Right forelimb (tissue), 1 donor: ENCODE data around the gene CFC1B.
"Not testable (repeated sequence)": the region's sequence is repeated elsewhere in the genome, so short reads cannot be mapped to it uniquely, and the experiment has no call there.

Experiments
- DNase-seq: peaks from one replicate; pipeline ENCODE4 v3.0.0-alpha.2; 2018

The CFC1B gene

GRCh38 chr2:130520992-130521391, at the start of gene CFC1B:
TSS of gene CFC1B (plus strand) at chr2:130521222. CDS start at chr2:130521485, 263 bp downstream.
- DNase-seq: not testable (repeated sequence)

DNA sequence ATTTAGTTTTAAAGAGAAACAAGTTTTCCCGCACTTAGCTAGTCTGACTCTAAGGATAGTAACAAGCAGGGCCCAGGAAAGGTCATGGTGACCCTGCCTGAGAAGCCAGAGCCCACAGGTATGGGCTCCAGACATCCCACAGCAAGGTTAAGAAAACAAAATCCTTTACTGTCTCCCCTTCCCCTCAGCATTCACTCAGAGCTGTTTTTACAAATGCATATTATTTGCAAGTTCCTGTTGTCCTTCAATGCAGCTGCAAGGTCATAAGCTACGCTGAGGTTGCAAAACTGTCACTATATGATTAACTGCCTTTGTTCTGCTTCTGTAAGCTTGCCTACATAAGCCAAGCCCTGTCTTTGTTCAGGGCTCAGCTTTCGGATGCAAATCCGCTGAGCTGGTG, 29.9 kb upstream of the CFC1B start:
- DNase-seq: not testable (repeated sequence)

GRCh38 chr2:130509228-130509627, 11.8 kb upstream of the CFC1B start, which contains the start of gene POTEI:
TSS of gene POTEI (minus strand) at chr2:130509328. CDS start at chr2:130509235, 93 bp downstream.
- not testable (repeated sequence) for DNase-seq

DNA sequence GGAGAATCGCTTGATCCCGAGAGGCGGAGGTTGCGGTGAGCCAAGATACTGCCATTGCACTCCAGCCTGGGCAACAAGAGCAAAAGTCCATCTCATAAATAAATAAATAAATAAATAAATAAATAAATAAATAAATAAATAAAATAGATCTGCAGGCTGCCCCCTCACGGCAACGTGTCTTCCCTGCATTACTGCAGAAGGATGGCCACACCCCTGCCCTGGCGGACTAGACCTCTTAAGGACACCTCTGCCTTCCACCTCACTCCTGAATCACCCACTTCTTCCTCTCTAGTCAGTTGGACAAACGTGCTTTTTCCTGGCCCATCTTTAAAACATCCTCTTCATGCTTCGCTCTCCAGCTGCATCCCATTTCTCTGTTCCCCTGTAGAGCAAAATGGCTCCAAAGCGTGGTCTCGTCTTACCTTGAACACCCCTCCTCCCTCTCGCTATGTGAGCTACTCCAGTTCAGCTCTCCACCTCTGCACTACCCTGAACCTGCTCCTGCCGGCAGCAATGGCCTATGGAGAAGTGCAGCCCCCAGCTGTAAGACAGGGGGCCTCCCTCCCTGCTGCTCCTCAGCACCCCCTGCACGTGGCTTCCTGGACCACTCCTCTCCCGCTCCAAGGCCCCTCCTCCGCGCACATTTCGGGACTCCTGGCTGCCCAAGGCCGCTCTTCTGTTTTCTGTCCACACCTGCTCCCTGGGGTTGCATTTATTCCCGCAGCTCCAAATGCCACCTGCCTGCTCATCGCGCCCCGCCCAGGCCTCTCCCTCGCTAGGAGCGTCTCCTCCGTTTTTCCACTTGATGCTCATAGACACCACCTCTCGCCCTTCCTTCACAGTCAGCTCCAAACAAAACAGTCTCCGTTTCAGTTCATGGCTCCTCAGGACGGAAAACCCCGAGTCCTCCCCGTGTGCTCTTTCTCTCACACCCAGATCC, 9.9 kb upstream of the CFC1B start:
- DNase-seq: not testable (repeated sequence)

GRCh38 chr2:130511747-130512451, 9.1 kb upstream of the CFC1B start:
- DNase-seq: not testable (repeated sequence)

GRCh38 chr2:130518516-130519106, 2.4 kb upstream of the CFC1B start:
- DNase-seq: not testable (repeated sequence)

- DNase-seq: not testable (repeated sequence)
Observed at GRCh38 chr2:130522390-130522789, 1.4 kb downstream of the CFC1B start.

- not testable (repeated sequence) for DNase-seq
Observed at GRCh38 chr2:130527365-130527967, 6.4 kb downstream of the CFC1B start.

DNA sequence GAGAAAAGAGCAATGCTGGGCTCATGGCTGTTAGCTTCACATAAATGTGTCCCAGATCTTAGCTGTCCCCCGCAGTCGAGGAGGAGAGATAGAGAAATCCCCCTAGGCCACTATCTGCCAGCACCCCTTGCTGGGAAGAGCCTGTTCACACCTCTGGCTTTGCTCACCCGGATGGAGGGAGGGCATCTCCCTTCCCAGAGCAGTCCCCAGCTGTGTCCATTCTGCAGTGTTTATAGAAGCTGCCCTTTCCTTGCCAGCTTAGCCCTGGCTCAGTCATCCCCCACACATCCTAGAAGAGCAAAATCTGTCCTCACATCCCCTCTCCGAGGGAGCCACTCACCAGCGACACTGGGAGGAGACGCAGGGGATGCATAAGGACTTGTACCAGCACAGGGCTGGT, 8.5 kb downstream of the CFC1B start:
- not testable (repeated sequence) for DNase-seq

DNA sequence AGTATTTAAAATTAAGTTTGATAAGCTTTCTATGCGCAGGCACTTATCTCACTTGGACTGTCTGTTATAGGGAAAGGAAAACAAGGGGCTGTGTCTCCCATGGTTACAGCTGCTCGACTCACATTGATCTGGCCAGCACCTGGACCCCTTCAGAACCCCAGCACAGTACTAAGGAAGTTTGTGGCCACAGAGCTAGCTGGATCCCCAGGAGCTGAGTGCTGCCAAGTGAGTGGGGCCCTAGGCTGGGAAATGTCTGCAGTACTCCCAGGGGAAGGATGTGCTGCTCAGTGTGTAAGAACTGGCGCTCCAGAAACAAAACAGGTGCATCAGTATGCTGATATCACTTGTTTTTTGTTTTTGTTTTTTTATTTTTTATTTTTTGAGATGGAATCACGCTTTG, 9.2 kb downstream of the CFC1B start:
- not testable (repeated sequence) for DNase-seq

DNA sequence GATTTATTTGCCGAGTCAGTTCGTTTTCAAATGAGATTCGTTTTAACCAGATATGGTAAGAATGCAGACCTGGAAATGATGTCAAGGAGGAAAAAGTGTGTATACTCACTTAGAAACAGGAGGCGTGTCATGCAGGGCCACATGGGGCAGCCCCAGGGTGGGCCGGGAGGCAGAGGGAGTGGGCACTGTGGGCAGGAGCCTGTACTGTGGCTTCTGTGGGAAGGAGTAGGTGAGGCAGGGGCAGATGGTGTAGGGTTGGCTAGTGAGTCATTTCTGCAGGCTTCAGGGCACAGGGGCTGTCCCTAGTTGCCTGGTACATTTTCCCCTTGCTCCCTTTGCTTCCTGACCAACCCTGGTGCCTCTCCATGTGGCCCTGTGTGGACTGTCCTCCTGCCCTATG, 10.2 kb downstream of the CFC1B start:
- not testable (repeated sequence) for DNase-seq

DNA sequence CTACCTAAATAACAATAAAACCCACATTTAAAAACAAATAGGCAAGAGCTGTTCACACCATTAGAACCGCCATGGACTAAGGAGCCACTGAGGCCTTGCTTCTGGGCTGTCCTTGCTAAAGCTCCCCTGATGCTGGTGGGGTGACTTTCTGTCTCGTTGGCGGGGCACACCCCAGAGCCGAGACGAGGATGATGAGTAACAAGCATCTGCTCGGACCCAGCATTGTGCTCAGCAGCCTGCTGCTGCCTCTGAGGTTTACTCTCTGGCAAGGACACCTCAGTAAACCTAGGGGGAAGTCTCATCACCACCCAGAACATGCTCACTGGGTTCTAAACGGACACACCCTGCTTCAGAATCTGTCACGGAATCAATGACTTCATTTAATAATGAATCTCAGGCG, 10.7 kb downstream of the CFC1B start:
- not testable (repeated sequence) for DNase-seq

DNA sequence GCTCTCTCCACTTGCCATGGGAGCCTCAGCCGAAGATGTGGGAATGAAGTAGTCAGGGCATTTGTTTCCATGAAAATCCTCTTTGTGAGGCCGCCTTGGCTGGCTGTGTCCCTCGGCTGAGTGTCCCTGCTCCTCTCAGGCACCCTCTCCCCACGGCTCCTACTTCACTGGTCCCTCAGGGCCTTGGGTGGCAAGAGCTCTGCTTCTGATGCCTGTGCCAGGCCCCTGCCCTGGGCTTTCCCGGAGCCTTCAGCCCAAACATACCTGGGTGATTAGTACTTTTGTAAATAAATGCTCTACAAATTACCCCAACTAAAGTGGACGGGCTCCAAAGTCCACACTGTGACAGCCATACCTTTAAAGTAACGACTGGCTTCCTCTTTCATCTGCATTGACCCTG, 15.6 kb downstream of the CFC1B start:
- not testable (repeated sequence) for DNase-seq

- DNase-seq: not testable (repeated sequence)
Observed at GRCh38 chr2:130538271-130538670, 17.2 kb downstream of the CFC1B start.

- not testable (repeated sequence) for DNase-seq
Observed at GRCh38 chr2:130542789-130543188, 21.8 kb downstream of the CFC1B start.

DNA sequence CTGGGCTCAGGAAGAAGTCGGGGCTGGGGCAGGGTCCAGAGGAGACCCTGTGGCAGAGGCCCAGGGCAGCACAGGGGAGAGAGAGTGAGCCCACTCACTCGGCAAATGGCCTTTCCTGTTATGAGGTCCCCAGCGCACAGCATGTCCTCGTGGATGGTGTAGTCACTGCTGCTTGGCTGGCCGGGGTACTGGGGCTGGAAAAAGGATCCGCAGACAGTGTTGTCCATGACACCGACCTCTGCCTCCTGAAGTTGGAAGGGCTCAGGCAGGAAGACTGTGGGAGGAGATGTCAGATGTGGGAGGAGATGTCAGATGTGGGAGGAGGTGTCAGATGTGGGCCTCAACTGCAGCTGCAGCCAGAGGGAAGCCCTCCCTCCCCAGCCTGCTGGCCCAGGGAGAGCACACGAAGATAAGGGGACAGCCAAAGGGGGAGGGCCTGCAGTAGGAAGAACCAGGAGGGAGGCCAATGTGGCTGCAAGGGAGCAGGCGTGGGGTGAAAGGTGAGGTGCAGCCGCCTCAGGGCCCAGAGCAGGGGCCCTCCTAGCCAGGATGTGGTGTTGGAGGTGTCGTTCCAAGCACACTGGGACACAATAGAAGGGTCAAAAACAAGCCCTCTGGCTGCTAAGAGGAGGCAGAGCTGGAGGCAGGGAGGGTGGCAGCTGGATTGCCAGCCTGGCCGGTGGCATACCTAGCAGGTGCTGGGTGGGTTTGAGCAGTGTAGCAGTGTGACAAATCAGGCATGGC, 22.9 kb downstream of the CFC1B start:
- not testable (repeated sequence) for DNase-seq

- not testable (repeated sequence) for DNase-seq
Observed at GRCh38 chr2:130544978-130545377, 24.0 kb downstream of the CFC1B start.

DNA sequence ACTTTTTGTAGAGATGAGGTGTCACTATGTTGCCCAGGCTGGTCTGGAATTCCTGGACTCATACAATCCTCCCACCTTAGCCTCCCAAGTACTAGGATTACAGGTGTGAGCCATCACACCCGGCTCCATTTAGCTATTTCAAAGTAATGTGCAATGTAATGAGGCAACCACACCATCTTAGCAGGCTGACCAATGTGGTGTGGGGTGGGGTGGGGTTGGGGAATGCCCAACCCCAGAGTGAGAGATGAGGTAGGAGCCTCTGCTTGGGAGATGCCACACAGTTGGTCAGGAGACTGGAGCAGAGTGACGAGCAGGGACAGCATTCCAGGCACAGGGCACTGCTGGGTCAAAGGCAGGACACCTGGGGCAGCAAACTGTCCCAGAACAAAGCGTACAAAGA, 27.4 kb downstream of the CFC1B start:
- DNase-seq: not testable (repeated sequence)

- DNase-seq: not testable (repeated sequence)
Observed at GRCh38 chr2:130549475-130549874, 28.5 kb downstream of the CFC1B start.

- not testable (repeated sequence) for DNase-seq
Observed at GRCh38 chr2:130554178-130554577, 33.2 kb downstream of the CFC1B start.

- DNase-seq: not testable (repeated sequence)
Observed at GRCh38 chr2:130556441-130556840, 35.4 kb downstream of the CFC1B start.

DNA sequence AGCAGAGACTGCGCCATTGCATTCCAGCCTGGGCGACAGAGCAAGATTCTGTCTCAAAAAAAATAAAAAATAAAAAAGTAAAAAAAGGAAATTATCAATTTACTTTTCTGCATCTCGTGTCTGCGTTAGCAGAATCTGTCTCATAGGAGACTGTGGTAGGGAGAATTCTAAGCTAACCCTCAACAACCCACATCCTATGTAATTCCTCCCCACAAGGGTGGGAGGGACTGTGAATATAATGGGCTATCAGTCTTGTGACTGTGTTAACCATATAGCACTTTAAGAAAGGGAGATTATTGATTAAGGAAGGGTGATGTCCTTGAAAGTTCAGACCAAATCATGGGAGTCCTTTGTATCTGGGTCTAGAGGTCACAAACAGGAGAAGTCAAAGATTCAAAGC, 45.1 kb downstream of the CFC1B start:
- DNase-seq: not testable (repeated sequence)
